ENCODE data around the gene PIK3AP1.

Gene PIK3AP1

DNA sequence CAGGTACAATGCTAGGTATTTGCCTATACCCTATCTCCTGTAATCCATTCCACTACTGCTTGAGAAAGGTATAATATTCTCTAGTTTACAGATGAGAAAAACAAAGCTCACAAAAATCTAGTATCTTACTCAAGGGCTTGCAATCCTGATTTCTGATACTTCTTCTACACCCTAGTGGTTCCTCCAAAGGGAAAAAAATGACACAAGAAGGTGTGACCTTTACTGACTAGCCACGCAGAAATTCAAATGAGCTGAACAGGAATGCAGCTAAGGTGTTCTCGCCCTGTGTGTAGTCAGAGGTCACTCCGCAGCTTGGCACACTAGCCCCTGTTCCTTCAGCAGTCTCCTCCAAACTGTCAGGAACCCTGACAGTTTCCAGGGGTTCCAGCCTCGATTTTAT is 74.0 kb downstream of the PIK3AP1 start:
- DNase-seq (ENCODE audit: low read depth in 2 of 3, low spot score in 1 of 3), result no peak

DNA sequence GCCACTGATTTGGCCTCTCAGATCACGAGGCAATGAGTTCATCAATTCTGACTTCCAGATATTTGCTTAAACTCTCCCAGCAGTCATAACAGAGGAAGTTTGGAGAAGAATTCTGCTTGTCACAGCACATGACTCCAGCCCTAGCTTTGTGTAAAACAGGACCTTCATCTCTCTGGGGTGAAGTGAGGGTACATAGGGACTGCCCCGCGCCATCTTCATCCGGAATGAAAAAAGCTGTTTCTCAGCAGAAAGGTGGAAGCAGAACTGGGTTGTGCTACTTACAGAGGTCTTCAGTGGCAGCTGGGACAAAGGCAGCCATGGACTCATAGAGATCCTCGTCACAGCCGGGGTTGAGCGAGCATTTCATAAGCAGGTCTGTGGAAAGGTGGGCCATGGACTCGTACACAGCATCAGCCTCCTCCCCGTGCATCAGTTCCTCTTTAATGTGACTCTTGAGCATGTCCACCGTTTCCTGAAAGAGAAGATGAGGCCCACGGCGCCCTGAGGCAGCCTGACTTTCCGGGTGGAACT is 75.1 kb downstream of the PIK3AP1 start:
- DNase-seq (ENCODE audit: low read depth in 2 of 3, low spot score in 1 of 3), result no peak

DNA sequence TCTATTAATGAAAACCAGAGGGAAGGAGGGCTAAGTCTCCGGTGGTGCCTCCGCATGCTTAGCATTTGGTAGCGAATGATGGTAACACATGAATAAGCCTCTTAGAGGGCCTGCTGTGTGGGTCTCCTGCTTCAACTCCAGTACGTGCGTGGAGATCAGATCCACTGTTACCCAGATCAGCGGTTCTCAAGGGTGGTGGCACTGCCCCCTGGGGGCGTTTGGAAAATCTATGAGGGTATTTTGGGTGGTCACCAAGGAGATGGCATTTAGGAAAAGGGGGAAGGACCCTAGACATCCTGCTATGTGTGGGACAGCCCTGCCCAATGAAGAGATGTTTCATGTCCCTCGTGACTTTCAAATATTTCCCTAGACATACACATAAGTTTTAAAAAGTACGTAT is 76.4 kb downstream of the PIK3AP1 start:
- DNase-seq (ENCODE audit: low read depth in 2 of 3, low spot score in 1 of 3), result no peak

DNA sequence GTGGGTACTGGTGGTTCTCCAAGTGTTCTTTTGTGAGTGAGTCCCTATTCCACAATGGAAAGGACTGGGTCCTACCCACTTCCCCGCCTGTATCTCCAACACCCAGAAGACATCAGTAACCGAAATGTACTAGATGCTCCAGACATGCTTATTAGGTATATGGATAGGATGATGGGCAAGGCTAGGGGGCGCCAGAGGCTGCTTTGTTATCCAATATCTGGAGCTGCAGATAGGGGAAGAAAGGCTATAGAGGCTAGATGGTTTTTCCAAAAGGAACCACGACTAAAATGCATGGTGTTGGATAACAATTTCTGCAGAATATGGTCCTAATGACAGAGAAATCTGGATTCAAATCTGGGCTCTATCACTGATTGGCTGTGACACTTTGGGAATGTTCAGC is 77.3 kb downstream of the PIK3AP1 start:
- peak; percentile 50 to 63 (median 59) for DNase-seq (ENCODE audit: low read depth in 2 of 3, low spot score in 1 of 3)

DNA sequence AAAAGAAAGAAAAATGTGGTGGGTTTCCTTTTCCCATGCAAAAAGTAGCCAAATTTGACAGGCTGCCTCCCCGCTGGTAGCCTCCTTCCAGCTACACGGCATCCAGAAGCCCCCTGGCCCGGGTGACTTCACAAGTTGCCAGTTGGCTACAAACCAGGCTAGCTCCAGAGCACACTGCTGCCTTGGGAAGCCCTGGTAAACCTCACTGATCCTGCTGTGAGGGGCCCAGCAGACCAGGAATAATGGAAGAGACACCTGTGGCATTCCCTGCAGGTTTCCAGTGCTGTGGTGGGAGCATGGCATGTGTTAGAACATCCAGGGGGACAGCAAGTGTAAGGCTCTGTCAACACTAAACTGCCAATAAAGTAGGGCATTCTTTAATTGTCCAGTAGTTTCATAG is 77.8 kb downstream of the PIK3AP1 start:
- DNase-seq (ENCODE audit: low read depth in 2 of 3, low spot score in 1 of 3), result no peak

DNA sequence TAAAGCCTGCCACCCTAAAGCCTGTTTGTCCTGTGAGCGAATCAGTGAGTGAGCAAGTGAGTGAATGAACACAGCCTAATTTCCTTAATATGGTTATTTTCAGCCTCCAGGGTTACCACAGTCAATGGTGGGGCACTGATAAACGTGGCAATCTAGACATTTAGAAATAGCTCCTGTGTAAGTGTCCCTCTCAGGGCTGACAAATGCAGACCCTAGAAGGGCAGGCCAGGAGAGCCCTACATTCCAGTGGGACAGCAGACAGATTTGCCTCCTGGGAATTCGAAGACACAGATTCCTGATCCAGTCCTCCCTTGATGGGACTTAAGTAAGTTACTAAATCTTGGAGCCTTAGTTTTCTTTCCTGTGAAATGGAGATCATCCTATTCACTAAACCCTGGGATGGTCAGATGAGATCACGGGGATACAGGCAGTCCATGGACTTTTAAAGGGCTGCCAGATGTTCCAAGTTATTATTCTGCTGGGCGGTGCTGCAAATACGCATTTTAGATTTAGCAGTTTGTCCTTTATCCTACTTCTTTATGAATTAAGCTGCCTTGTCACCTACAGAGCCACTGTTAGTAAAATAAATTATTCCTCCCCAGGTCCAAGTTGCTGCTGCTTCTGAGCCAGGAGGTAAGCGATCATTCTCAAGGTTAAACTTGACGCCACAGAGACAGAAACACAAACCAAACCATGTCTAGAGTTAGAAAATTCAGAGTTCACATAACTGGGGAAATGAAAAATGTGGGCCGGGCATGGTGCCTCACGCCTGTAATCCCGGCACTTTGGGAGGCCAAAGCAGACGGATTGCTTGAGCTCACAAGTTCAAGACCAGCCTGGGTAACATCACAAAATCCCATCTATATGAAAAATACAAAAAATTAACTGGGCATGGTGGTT is 78.7 kb downstream of the PIK3AP1 start:
- DNase-seq (ENCODE audit: low read depth in 2 of 3, low spot score in 1 of 3), result no peak

DNA sequence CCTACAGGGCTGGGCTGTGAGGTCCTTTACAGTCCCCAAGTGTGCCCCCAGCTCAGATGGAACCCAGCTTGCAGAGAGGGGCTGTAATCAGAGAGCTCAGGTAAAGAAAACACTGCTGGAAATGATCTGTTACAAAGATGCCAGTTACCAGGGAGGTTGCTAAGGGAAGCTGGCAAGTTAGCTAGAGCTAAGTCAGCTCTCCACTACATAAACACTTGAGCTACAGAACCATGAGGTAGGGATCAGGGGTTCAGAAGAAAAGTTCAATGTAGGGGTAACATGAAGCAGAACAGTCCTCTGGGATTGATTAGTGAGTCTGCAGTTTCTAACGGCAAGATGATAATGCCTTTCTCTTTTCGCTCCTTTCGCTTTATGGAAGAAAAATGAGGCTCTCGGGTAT is 80.4 kb downstream of the PIK3AP1 start:
- no peak for DNase-seq (ENCODE audit: low read depth in 2 of 3, low spot score in 1 of 3)

DNA sequence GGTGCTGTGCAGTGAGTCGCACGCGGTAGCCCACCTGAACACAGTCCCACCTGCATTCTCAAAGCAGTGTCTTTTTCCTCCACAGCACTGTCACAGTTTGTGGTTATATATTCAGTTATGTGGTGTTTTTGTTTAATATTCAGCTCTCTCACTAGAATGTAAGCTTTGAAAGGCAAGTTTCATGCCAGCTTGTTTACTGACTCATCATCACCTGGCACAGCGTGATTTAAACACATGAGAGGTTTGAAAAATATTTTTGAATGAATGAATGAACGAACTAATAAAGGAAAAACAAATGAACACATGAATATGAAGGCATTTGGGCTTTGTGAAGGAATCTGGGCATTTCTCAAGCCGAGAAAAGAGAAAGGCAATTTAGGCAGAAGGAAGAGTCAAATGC is 81.6 kb downstream of the PIK3AP1 start:
- DNase-seq (ENCODE audit: low read depth in 2 of 3, low spot score in 1 of 3), result no peak

DNA sequence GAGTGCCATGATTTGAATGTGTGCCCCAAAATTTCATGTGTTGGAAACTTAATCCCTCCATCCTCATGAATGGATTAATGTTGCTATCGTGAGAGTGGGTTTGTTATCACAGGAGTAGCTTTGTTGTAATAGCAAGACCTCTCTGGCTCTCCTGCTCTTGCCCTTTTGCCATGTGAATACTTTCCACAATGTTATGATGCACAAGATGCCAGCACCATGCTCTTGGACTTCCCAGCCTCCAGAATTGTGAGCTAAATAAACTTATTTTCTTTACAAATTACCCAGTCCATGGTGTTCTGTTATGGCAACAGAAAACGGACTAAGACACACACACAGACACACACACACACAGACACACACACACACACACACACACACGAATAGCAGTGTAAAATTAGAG is 82.2 kb downstream of the PIK3AP1 start:
- DNase-seq (ENCODE audit: low read depth in 2 of 3, low spot score in 1 of 3), result no peak

DNA sequence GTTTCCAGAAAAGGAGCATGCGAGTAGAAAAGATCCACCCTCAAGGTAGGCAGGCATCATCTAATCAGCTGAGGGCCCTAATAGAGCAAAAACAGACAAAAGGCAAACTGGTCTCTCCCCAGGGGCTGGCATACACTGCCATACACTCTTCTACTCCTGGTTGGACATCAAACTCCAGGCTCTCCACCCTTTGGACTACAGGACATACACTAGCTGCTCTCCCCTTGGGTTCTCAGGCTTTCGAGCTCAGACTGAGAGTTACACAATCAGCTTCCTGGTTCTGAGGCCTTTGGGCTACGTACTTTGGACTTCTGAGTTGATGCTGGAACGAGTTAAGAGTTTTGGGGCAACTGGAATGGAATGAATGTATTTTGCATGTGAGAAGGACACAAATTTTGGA is 82.6 kb downstream of the PIK3AP1 start:
- no peak for DNase-seq (ENCODE audit: low read depth in 2 of 3, low spot score in 1 of 3)

DNA sequence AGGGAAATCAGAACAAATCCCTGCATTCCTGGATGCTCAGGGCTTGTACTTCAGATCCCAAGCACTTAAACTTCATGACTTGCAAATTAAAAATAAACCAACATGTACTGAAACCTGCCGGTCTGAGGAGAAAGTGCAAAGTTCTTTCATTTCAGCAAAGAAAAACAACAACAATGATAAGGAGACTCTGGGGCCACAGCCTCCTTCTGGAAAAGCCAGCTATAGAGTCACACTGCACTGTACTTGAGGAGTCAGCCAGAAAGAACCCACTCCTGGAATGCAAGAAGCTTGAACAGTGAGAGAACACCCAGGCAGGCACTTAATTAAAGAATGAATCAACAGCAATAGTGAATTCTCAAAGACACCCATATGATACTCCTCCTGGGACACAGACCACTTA is 83.8 kb downstream of the PIK3AP1 start:
- no peak for DNase-seq (ENCODE audit: low read depth in 2 of 3, low spot score in 1 of 3)

DNA sequence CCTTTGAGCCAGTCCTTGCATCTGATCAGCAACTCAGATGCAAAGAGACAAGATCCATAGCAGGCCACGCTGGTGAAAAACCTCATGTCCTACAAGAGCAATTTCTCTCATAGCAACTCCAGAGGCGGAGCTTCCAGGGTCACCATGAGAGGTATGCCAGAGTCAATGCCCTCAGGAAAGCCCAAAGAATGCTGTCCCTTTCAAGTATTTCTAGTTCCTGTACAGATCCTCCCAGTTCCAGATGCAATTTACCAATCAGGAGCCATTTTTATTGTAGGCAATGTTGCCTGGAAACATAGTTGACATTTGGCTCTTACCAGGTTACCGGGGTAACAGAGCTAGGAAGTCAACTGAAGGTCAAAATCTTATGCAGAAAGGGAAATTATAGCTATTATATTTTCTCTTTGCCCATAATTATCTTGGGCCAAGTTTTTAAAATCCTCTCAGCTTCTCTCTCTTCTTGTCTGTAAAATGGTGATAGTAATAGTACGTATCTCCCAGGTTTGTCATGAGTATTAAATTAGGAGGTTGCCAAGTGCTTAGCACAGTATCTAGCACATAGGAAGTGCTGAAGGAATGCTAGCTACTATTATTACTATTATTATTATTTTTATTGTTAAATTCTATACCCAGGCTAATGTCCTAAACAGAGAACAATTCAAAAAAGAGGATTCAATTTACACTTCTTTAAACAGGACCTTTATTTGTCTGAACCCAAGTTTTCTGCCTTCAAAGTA is 87.2 kb downstream of the PIK3AP1 start:
- DNase-seq (ENCODE audit: low read depth in 2 of 3, low spot score in 1 of 3), result no peak

DNA sequence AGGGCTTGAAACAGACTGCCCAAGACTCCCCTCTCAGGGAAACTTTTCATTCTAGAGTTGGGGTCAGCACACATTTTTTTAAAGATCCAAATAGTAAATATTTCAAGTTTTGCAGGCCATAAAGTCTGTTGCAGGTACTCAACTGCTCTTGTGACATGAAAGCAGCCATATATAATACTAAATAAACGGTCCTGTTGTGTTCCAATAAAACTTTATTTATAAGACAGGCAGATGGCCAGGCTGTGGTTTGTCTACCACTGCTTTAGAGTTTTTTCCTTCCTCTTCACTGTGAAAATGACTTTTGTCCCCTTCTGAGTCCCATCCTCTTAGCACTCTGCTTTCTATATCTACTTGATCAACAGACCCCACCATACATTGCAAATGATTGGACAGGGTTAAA is 93.0 kb downstream of the PIK3AP1 start:
- no peak for DNase-seq (ENCODE audit: low read depth in 2 of 3, low spot score in 1 of 3)

DNA sequence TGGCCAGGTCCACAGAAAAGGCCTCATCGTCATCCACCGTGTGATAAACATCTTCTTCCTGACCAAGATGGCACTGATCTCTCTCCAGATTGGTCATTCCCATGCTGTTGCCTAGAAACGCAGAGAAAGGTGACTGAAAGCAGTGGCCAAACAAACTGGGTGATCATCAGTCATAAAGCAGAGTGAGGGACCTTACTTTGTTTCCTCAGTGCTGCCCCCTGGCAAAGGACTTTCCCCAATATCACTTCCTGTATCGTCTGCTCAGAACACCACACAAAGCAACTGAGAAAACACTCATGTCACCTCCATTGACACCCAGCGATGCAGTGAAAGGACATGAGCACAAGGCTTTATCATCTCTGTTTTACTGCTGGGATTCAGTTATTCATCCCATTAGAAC is 93.5 kb downstream of the PIK3AP1 start:
- no peak for DNase-seq (ENCODE audit: low read depth in 2 of 3, low spot score in 1 of 3)

DNA sequence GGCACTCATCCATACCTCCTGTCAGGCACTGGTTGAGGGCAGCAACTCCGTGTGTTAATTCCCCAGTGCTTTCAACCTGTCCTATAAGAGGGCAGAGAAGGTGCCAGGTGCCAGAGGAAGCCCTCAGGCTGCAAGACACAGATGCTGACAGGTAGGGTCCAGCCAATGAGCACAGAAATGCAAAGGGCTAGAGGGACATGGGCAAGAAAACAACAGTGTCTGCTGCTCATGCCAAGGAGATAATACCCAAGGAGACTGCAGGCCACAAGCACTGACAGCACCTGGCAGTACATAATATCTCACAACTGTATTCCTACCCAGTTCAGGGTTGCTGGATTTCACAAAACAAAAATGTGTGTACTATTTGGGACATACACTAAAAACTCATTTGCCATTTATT is 95.1 kb downstream of the PIK3AP1 start:
- no peak for DNase-seq (ENCODE audit: low read depth in 2 of 3, low spot score in 1 of 3)

DNA sequence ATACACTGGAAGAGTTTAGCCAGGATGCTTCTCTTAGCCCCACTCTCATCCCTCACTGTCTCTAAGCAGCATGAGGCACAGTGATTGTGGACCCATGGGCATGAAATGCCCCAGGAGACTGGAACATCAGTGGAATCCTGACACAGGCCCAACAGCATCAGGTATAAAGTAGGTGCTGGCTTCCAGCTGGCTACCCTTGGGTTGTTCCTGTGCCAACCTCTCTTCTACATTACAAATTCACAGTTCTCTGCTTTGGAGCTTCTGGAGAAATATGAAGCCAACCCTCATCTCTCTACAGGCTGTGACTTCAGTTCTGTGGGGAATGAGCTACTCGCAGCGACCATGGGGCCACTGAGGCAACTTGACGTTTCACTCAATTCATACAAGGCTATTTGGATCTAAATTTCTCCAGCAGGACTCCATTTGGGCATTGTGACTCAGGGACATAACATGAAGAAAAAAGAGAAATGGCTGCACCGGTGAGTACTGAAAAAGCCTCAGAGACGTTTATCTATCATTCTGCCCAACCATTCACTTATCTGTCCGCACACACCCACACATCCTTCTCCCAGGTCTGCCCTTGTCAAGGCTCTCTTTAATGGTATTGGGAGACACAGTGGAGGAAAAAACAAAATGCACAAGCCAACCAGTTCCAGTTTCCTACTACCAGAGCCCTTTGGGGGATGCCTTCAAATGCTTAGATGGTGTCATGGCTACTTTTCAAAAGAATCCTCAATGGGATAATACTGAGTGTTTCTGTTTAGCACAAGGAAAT is 98.1 kb downstream of the PIK3AP1 start:
- no peak for DNase-seq (ENCODE audit: low read depth in 2 of 3, low spot score in 1 of 3)

DNA sequence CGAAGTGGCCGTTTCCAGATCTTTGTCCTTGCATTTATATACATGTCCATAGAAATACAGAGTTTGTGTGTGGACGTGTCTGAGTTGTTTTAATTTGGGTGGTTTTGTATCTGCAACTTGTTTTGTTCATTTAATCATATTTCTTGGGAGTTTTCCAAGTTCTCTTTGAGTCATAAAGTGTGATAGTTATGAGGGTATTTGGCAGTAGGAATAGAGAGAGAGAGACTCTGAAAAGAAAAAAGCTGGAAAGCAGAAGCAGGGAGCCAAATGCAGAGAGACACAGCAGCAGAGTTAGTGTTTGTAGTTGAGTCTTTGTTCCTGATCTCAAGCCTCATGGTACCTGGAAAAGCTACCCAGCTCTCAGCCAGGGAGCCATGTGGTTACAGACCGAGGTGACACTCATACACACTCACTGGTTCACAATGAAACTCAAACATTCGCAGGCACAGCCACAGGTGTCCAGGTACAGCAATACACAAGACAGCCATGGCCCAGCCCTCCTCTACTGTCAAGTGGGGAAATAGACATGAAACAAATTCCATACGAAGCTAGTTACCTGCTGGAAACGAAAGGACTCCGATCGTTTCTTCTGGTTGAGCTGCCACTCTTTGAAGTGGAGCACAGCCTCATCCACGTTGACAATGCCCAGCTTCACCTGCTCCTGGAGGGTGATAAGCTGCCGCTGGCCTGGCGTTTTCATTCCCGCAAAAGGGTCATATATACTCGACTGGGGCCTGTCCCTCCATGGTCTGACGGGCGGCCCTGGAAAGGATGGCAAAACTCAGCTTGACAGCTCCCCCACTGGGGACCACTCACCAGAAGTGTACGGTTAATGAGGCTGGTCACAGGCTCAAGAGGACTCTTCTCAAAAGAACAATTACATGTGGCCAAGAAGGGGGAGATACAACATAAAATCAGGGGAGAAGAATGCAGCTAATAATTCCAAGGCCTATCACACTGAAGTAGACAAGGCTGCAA is 100.2 kb downstream of the PIK3AP1 start:
- no peak for DNase-seq (ENCODE audit: low read depth in 2 of 3, low spot score in 1 of 3)

DNA sequence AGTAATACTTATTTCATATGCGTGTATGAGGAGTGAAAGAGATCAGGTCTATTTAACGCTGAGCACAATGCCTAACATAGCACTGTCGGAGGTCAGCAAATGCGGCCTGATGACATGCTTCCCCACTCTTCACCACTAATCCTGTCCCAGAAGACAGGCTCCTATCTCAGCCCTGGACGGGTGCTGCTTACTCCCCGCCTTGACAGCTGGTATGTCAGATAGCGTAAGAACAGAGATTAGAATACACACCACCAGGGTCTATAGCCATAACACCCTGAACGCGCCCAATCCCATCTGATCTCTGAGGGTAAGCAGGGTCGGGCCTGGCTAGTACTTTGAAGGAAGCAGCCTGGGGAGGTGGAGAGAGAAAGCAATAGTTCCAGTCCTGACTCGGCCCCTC is 101.2 kb downstream of the PIK3AP1 start:
- no peak for DNase-seq (ENCODE audit: low read depth in 2 of 3, low spot score in 1 of 3)

DNA sequence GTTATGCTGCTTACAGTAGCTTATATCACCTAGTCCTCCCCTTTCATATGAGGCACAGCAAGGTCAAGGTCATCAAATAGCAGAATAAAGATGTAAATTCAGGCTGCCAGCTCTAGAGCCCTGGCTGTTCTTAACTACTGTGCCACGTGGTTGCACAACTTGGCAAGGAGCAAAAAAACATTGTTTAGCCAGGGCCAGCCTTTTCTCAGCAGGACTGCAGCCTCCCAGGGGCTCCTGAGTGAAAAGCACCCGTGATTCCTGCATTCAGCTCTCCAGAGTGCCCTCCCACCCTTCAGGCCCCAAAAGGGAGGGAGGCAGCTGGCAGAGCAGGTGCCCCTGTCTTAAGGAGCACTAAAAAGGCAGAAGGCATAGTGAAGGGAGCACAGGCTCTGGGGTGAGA is 101.7 kb downstream of the PIK3AP1 start:
- no peak for DNase-seq (ENCODE audit: low read depth in 2 of 3, low spot score in 1 of 3)

DNA sequence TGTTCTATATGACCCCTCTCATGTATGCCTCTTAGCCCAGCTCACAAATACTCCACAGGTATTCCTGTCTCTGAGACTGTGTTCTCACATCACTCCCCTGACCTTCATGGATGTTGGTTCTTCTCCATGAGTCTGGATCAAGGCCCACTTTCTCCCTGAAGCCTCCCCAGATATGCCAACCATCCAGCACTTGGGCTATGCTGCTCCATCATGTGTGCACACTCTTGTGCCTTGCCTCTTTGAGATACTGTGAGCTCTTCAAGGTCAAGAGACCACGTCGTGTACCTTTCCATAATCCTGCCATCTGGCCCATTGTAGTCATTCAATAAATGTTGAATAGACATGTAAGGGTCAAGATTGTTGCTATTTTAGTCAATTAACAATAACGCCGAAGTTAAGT is 103.4 kb downstream of the PIK3AP1 start:
- DNase-seq (ENCODE audit: low read depth in 2 of 3, low spot score in 1 of 3), result no peak

All from stimulated activated CD4-positive, alpha-beta T cell treated with anti-CD3 and anti-CD28 coated beads, Interleukin-12 subunit alpha, Interleukin-12 subunit beta, amount 100 ng/mL, for 48 hours (primary cell).